Kidney (tissue), 14 donors: ENCODE measurements around the gene ABCA7. TPM values are rescaled to one million over a fixed set of nuclear protein-coding genes. Genes with fewer than 3 reads are reported as not detected.

Experiments used
- DNase-seq, 5 donors: peaks; one replicate each; pipeline ENCODE4 v3.0.0-alpha.2; 2013 to 2020
- FAIRE-seq: peaks from 2 replicates; lab custom pipeline; 2012; peaks lifted over from hg19 to GRCh38; lab: Jason Lieb, UNC
- H3K27ac ChIP-seq, 2 donors: one replicate each; pipeline ENCODE4 v1.7.0; 2013; ENCODE audit warnings: low read depth in 2 of 2, low read length in 2 of 2, inconsistent platforms in 1 of 2
- H3K27me3 ChIP-seq: one replicate; pipeline ENCODE4 v1.7.1; 2013; ENCODE audit warnings: low read length, inconsistent platforms; ENCODE audit not compliant: control insufficient read depth, insufficient read depth
- H3K36me3 ChIP-seq, 3 donors: one replicate each; pipeline versions ENCODE4 v1.7.0 to v1.7.1; 2013; ENCODE audit warnings: low read length in 3 of 3, control low read depth in 1 of 3, inconsistent platforms in 1 of 3; ENCODE audit not compliant: insufficient read depth in 3 of 3, control insufficient read depth in 2 of 3
- H3K4me1 ChIP-seq, 3 donors: one replicate each; pipeline versions ENCODE4 v1.7.0 to v1.7.1; 2013; ENCODE audit warnings: low read length in 3 of 3, inconsistent platforms in 1 of 3, low read depth in 1 of 3; ENCODE audit not compliant: control insufficient read depth in 2 of 3, insufficient read depth in 2 of 3
- H3K4me3 ChIP-seq, 3 donors: one replicate each; pipeline versions ENCODE4 v1.7.0 to v1.8.1; 2013; ENCODE audit warnings: low read length in 3 of 3, control low read depth in 1 of 3, inconsistent platforms in 1 of 3
- H3K9ac ChIP-seq, 3 donors: one replicate each; pipeline versions ENCODE4 v1.7.0 to v1.7.1; 2013; ENCODE audit warnings: low read length in 3 of 3, control low read depth in 1 of 3, inconsistent platforms in 1 of 3
- H3K9me3 ChIP-seq, 3 donors: one replicate each; pipeline versions ENCODE4 v1.7.0 to v1.7.1; 2013; ENCODE audit warnings: low read length in 3 of 3, control low read depth in 1 of 3, inconsistent platforms in 1 of 3; ENCODE audit not compliant: control insufficient read depth in 2 of 3, insufficient read depth in 1 of 3
- CTCF ChIP-seq: IDR thresholded peaks from 3 replicates; pipeline ENCODE4 v1.5.1; 2012; ENCODE audit warnings: mild to moderate bottlenecking, moderate library complexity, borderline replicate concordance; ENCODE audit not compliant: insufficient read depth; ENCODE audit errors: extremely low read depth
- intact Hi-C: fragments of 100-400 bp; cut with DNase I; formaldehyde crosslinking; loops from one replicate; pipeline ENCODE4 v1.11.1; 2022
- polyA plus RNA-seq: library from polyadenylated mRNA; stranded (reverse); fragments of 350-450 nt; fragmentation: Illumina TruSeq; extraction: RNeasy Lipid Tissue Mini Kit (QIAGEN cat#74804); gene quantifications from one replicate; pipeline ENCODE4 v1.2.3, GENCODE V29; 2014; ENCODE audit warnings: low read depth, low replicate concordance; ENCODE audit not compliant: insufficient read depth
- total RNA-seq: library from RNA; stranded (reverse); fragmentation: NEBNext Ultra II Directional; extraction: Animal tissue kit (Norgen Biotek cat#: 25700); gene quantifications from one replicate; pipeline ENCODE4 v1.2.1, GENCODE V29; 2021
- donor health status: control.
- donor health status: control.
- donor health status: control.
- donor health status: control.
- donor health status: control.
- donor health status: DM: yes; HTN: yes; CAD: no.
- donor health status: Normal renal cell carcinoma (clear cell type).

Gene ABCA7
- total and polyA plus RNA-seq, 2 donors from 2014 or later = 11.7 to 20.4 TPM

GRCh38 chr19:1097810-1098176, 57.9 kb downstream of the ABCA7 start:
- no peaks in the 10 kb centered on the region for H3K36me3 ChIP-seq
- H3K27me3 ChIP-seq = no peaks in the 10 kb centered on the region
- H3K27ac ChIP-seq = peak overlapping the region; percentile 40 to 85
- no peak for TF ChIP-seq CTCF
- intact Hi-C loops = no loop called here
- no peak overlapping the region for H3K9ac ChIP-seq
- no peaks in the 10 kb centered on the region for H3K9me3 ChIP-seq
- DNase-seq = no peak
- peaks cover 0 to 41% (median 21%) of the 10 kb centered on the region in 3 donors for H3K4me1 ChIP-seq
- no peak for FAIRE-seq
- H3K4me3 ChIP-seq = no peak overlapping the region

GRCh38 chr19:1098177-1099051, 58.5 kb downstream of the ABCA7 start:
- H3K9me3 ChIP-seq = no peaks in the 10 kb centered on the region
- peaks cover 0 to 46% (median 27%) of the 10 kb centered on the region in 3 donors for H3K4me1 ChIP-seq
- H3K27ac ChIP-seq = peak overlapping the region; percentile 40 to 85
- TF ChIP-seq CTCF = no peak
- H3K4me3 ChIP-seq = no peak overlapping the region
- H3K36me3 ChIP-seq = no peaks in the 10 kb centered on the region
- H3K27me3 ChIP-seq = no peaks in the 10 kb centered on the region
- no peak for DNase-seq
- intact Hi-C loops = no loop called here
- no peak for FAIRE-seq
- H3K9ac ChIP-seq = peak overlapping the region in 1 of 3 donors; percentile 26

- intact Hi-C loops = no loop called here
Observed at GRCh38 chr19:1101337-1101698, 61.4 kb downstream of the ABCA7 start.

More at GRCh38 chr19:1101337-1101698, 61.4 kb downstream of the ABCA7 start:
- FAIRE-seq (no peak), DNase-seq (peak in 2 of 5 donors; percentile 26 to 72)
- Histone ChIP-seq H3K9me3 (no peaks in the 10 kb centered on the region), H3K27me3 (no peaks in the 10 kb centered on the region), H3K4me3 (peak overlapping the region in 1 of 3 donors; percentile 30), H3K9ac (peak overlapping the region in 1 of 3 donors; percentile 66), H3K4me1 (peaks cover 0 to 37% (median 28%) of the 10 kb centered on the region in 3 donors), H3K36me3 (peaks cover 0 to 3% (median 0%) of the 10 kb centered on the region in 3 donors), H3K27ac (peak overlapping the region; percentile 89 to 96)
- TF ChIP-seq CTCF = no peak
